Glutamatergic neuron (in vitro differentiated cells): ENCODE results near the gene ABHD4. TPM values are rescaled to one million over a fixed set of nuclear protein-coding genes. Genes with fewer than 3 reads are reported as not detected.

Experiments used
- DNase-seq: peaks from one replicate; pipeline ENCODE4 v3.0.0; 2022
- H3K27ac Mint-ChIP-seq: one replicate; pipeline ENCODE4 v1.8.0; 2020; ENCODE audit warnings: mild to moderate bottlenecking, mixed read lengths, inconsistent platforms; ENCODE audit not compliant: unreplicated experiment
- H3K27me3 Mint-ChIP-seq: one replicate; pipeline ENCODE4 v1.8.0; 2020; ENCODE audit warnings: mild to moderate bottlenecking, moderate library complexity, mixed read lengths, inconsistent platforms; ENCODE audit not compliant: unreplicated experiment
- H3K36me3 Mint-ChIP-seq: one replicate; pipeline ENCODE4 v1.8.0; 2020; ENCODE audit warnings: mild to moderate bottlenecking, mixed read lengths, inconsistent platforms; ENCODE audit not compliant: unreplicated experiment
- H3K4me1 Mint-ChIP-seq: one replicate; pipeline ENCODE4 v1.8.0; 2020; ENCODE audit warnings: mild to moderate bottlenecking, low read depth, mixed read lengths, inconsistent platforms; ENCODE audit not compliant: unreplicated experiment
- H3K4me3 Mint-ChIP-seq: one replicate; pipeline ENCODE4 v1.8.0; 2020; ENCODE audit warnings: mild to moderate bottlenecking, mixed read lengths, inconsistent platforms; ENCODE audit not compliant: unreplicated experiment
- H3K9me3 Mint-ChIP-seq: one replicate; pipeline ENCODE4 v1.8.0; 2020; ENCODE audit warnings: mild to moderate bottlenecking, moderate library complexity, mixed read lengths, inconsistent platforms; ENCODE audit not compliant: unreplicated experiment
- total RNA-seq: library from RNA; stranded (reverse); fragmentation: NEBNext Ultra II Directional; extraction: Animal tissue kit (Norgen Biotek cat#: 25700); gene quantifications from one replicate; pipeline ENCODE4 v1.2.1, GENCODE V29; 2021; ENCODE audit not compliant: unreplicated experiment
- TF ChIP-seq, protein P1 (sequence below): fragments of 200-600 bp; sonication (generic); IDR thresholded peaks from one replicate; pipeline ENCODE4 v1.5.0; 2021; ENCODE audit not compliant: partially characterized antibody, unreplicated experiment

ABHD4 gene
- total RNA-seq, 1 donor from 2014 or later = 8.1 TPM

GRCh38 chr14:22566845-22567244 is 31.3 kb upstream of the ABHD4 start:
- DNase-seq = no peak
- no peaks in the 10 kb centered on the region for H3K9me3 Mint-ChIP-seq
- H3K4me3 Mint-ChIP-seq = no peak overlapping the region
- TF ChIP-seq, protein P1, sequence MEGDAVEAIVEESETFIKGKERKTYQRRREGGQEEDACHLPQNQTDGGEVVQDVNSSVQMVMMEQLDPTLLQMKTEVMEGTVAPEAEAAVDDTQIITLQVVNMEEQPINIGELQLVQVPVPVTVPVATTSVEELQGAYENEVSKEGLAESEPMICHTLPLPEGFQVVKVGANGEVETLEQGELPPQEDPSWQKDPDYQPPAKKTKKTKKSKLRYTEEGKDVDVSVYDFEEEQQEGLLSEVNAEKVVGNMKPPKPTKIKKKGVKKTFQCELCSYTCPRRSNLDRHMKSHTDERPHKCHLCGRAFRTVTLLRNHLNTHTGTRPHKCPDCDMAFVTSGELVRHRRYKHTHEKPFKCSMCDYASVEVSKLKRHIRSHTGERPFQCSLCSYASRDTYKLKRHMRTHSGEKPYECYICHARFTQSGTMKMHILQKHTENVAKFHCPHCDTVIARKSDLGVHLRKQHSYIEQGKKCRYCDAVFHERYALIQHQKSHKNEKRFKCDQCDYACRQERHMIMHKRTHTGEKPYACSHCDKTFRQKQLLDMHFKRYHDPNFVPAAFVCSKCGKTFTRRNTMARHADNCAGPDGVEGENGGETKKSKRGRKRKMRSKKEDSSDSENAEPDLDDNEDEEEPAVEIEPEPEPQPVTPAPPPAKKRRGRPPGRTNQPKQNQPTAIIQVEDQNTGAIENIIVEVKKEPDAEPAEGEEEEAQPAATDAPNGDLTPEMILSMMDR = no peak
- no peaks in the 10 kb centered on the region for H3K4me1 Mint-ChIP-seq
- H3K27me3 Mint-ChIP-seq = no peaks in the 10 kb centered on the region
- no peak overlapping the region for H3K27ac Mint-ChIP-seq
- H3K36me3 Mint-ChIP-seq = no peaks in the 10 kb centered on the region

DNA sequence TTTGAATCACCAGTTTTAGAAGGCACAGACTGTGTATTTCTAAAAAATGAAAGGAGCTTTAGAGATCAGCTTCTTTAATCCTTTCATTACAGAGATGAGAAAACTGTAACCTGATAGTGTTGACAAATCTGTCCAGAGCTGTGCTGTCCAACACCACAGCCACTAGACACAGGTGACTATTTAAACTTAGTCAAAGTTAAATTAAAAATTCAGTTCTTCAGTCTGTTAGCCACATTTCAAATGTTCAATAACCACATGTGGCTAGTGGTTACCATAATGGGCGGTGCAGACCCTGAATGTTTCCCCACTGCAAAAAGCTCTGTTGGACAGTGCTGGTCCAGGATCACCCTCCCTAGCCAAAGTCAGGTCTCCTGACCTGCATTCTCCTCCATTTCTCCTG is 30.7 kb upstream of the ABHD4 start:
- no peak overlapping the region for H3K27ac Mint-ChIP-seq
- H3K4me3 Mint-ChIP-seq = no peak overlapping the region
- H3K27me3 Mint-ChIP-seq = no peaks in the 10 kb centered on the region
- H3K36me3 Mint-ChIP-seq = no peaks in the 10 kb centered on the region
- DNase-seq = no peak
- TF ChIP-seq, protein P1 = no peak
- H3K9me3 Mint-ChIP-seq = no peaks in the 10 kb centered on the region
- H3K4me1 Mint-ChIP-seq = no peaks in the 10 kb centered on the region

DNA sequence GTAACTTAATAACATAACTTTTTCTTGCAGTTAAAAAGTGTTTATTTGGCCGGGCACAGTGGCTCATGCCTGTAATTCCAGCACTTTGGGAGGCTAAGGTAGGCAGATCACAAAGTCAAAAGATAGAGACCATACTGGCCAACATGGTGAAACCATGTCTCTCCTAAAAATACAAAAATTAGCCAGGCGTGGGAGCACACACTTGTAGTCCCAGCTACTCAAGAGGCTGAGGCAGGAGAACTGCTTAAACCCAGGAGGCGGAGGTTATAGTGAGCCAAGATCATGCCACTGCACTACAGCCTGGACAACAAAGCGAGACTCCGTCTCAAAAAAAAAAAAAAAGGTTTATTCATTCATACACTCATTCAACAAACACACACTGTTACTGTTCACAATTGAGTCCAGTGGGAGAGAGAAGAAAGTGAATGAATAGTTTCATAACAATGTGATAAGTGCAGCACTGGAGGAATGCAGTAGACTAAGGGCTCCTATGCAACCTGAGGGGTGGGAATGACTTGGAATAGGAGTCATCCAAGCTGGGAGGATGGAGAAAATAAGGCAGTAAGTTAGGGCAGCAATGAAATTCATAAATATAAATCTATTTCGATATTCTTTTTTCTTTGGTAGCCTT is 28.9 kb upstream of the ABHD4 start:
- Mint-ChIP-seq H3K36me3 (no peaks in the 10 kb centered on the region), H3K4me1 (no peaks in the 10 kb centered on the region), H3K27me3 (no peaks in the 10 kb centered on the region), H3K4me3 (no peak overlapping the region), H3K27ac (no peak overlapping the region), H3K9me3 (no peaks in the 10 kb centered on the region)
- TF ChIP-seq, protein P1 = no peak
- no peak for DNase-seq

DNA sequence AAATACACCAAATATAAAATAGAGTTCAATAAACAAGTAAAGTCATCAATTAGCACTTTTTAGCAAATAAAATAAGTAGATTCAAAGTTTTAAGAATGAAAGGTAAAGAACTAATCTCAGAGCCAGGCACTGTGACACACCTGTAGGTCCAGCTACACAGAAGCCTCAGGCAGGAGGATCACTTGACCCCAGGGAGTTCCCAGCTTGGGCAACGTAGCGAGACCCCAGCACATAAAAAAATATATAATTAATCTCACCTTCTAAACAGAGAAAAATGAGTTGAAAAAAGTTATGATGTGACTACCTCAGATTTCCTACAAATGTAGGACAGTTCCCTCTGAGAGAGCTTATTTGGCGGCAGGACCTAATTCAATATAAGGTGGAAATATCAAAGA is 28.4 kb upstream of the ABHD4 start:
- Mint-ChIP-seq H3K4me1 (no peaks in the 10 kb centered on the region), H3K27ac (no peak overlapping the region), H3K27me3 (no peaks in the 10 kb centered on the region), H3K36me3 (no peaks in the 10 kb centered on the region), H3K4me3 (no peak overlapping the region), H3K9me3 (no peaks in the 10 kb centered on the region)
- DNase-seq = no peak
- TF ChIP-seq, protein P1 = no peak

DNA sequence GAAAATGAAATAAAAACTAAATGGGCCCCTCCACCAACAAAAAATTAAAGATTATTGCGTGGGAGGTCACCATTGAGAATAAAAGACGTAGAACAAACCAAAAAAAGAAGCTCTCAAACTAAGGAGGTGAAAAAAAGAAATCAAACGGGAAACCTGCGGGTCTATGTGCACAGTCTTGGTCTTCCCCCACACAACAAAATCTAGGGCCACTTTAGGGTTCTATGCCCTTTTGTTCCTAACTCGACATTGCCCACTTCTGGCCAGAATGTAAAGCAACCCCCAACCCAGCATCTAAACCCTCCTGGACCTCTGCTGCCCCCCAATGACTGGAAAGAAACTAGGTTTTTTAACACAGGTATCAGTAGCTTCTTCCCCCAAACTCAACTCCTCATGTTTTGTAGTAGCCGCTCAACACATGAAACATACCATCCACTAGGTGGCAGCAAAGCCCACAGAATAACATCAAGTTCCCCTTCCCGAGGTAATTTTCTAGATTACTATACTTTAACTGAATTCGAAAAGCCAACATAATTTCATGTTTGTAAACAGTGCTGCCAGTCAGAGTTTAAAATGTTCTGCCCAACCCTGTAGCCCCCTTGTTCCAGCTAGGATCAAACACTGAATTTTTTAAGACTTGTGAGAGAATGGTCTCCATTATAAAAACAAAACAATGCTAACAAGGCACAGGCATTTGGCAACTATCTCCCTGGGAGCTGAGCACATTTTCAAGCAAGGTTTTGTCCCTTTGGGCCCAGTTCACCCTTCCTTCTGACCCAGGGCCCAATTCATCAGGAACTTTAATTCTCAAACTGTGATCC is 27.8 kb upstream of the ABHD4 start:
- no peaks in the 10 kb centered on the region for H3K27me3 Mint-ChIP-seq
- H3K9me3 Mint-ChIP-seq = no peaks in the 10 kb centered on the region
- no peak overlapping the region for H3K27ac Mint-ChIP-seq
- no peak overlapping the region for H3K4me3 Mint-ChIP-seq
- no peaks in the 10 kb centered on the region for H3K4me1 Mint-ChIP-seq
- TF ChIP-seq, protein P1 = peak; percentile 89
- DNase-seq = peak; percentile 58
- H3K36me3 Mint-ChIP-seq = no peaks in the 10 kb centered on the region
